OCI-LY1 (cell line): ENCODE results near the gene MC1R.
A peak's percentile ranks its signal among the peaks of the same experiment; 100 is the strongest.

ENCODE experiments used
- H2AFZ ChIP-seq: fragments of 200-600 bp; sonication (generic), shearing (Covaris generic); 2 replicates; pipeline ENCODE4 v1.6.0; 2014; ENCODE audit warnings: antibody characterized with exemption, mild to moderate bottlenecking, low read length
- H3F3A ChIP-seq: fragments of 200-600 bp; sonication (generic), shearing (Covaris generic); 2 replicates; pipeline ENCODE4 v1.6.0; 2014; ENCODE audit warnings: mild to moderate bottlenecking, antibody characterized with exemption, low read length, moderate library complexity; ENCODE audit not compliant: insufficient read depth
- H3K27ac ChIP-seq: fragments of 200-600 bp; sonication (generic); 2 replicates; pipeline ENCODE4 v1.5.1; 2014; ENCODE audit warnings: low read length, mixed run types, mild to moderate bottlenecking, low read depth; ENCODE audit not compliant: poor library complexity, severe bottlenecking
- H3K27me3 ChIP-seq: fragments of 200-600 bp; sonication (generic); 2 replicates; pipeline ENCODE4 v1.6.0; 2014; ENCODE audit warnings: antibody characterized with exemption, mild to moderate bottlenecking, low read length, moderate library complexity; ENCODE audit not compliant: insufficient read depth
- H3K36me3 ChIP-seq: fragments of 200-600 bp; sonication (generic); 2 replicates; pipeline ENCODE4 v1.6.1; 2014; ENCODE audit warnings: mild to moderate bottlenecking, antibody characterized with exemption, low read length, moderate library complexity, mixed read lengths; ENCODE audit not compliant: insufficient read depth
- H3K4me1 ChIP-seq: fragments of 200-600 bp; sonication (generic); 2 replicates; pipeline ENCODE4 v1.5.1; 2014; ENCODE audit warnings: mild to moderate bottlenecking, low read length, moderate library complexity; ENCODE audit not compliant: insufficient read depth, severe bottlenecking
- H3K4me2 ChIP-seq: fragments of 200-600 bp; sonication (generic), shearing (Covaris generic); 2 replicates; pipeline ENCODE4 v1.6.1; 2014; ENCODE audit warnings: low read length
- H3K4me3 ChIP-seq: fragments of 200-600 bp; sonication (generic); 2 replicates; pipeline ENCODE4 v1.5.1; 2014; ENCODE audit warnings: low read length, low read depth, mild to moderate bottlenecking, mixed read lengths; ENCODE audit not compliant: poor library complexity, severe bottlenecking
- H3K79me2 ChIP-seq: fragments of 200-600 bp; shearing (Covaris generic); 2 replicates; pipeline ENCODE4 v1.6.1; 2016; ENCODE audit warnings: mixed run types, low read length, mixed read lengths; ENCODE audit not compliant: insufficient read depth
- H3K9ac ChIP-seq: fragments of 200-600 bp; sonication (generic), shearing (Covaris generic); 2 replicates; pipeline ENCODE4 v1.6.1; 2014; ENCODE audit warnings: mild to moderate bottlenecking, low read length, mixed read lengths
- H3K9me2 ChIP-seq: fragments of 200-600 bp; sonication (generic), shearing (Covaris generic); 2 replicates; pipeline ENCODE4 v1.6.1; 2014; ENCODE audit warnings: low read depth, mild to moderate bottlenecking, low read length, mixed read lengths
- H3K9me3 ChIP-seq: fragments of 200-600 bp; shearing (Covaris generic); 2 replicates; pipeline ENCODE4 v1.6.1; 2014; ENCODE audit warnings: low read length, mixed read lengths
- H4K20me1 ChIP-seq: fragments of 200-600 bp; sonication (generic), shearing (Covaris generic); 2 replicates; pipeline ENCODE4 v1.6.0; 2016; ENCODE audit warnings: mild to moderate bottlenecking, low read length; ENCODE audit not compliant: insufficient read depth
- EZH2 ChIP-seq: fragments of 200-600 bp; sonication (generic), shearing (Covaris generic); IDR thresholded peaks from 2 replicates; pipeline ENCODE4 v1.8.0; 2017; ENCODE audit warnings: borderline replicate concordance, mixed run types, mild to moderate bottlenecking, antibody characterized with exemption, low read length, moderate library complexity, mixed read lengths
- TF ChIP-seq, protein P1 (sequence below): fragments of 200-600 bp; sonication (generic), shearing (Covaris generic); IDR thresholded peaks from 2 replicates; pipeline ENCODE4 v1.5.1; 2017; ENCODE audit warnings: mild to moderate bottlenecking, antibody characterized with exemption, low read length, moderate library complexity, mixed read lengths

MC1R gene

DNA sequence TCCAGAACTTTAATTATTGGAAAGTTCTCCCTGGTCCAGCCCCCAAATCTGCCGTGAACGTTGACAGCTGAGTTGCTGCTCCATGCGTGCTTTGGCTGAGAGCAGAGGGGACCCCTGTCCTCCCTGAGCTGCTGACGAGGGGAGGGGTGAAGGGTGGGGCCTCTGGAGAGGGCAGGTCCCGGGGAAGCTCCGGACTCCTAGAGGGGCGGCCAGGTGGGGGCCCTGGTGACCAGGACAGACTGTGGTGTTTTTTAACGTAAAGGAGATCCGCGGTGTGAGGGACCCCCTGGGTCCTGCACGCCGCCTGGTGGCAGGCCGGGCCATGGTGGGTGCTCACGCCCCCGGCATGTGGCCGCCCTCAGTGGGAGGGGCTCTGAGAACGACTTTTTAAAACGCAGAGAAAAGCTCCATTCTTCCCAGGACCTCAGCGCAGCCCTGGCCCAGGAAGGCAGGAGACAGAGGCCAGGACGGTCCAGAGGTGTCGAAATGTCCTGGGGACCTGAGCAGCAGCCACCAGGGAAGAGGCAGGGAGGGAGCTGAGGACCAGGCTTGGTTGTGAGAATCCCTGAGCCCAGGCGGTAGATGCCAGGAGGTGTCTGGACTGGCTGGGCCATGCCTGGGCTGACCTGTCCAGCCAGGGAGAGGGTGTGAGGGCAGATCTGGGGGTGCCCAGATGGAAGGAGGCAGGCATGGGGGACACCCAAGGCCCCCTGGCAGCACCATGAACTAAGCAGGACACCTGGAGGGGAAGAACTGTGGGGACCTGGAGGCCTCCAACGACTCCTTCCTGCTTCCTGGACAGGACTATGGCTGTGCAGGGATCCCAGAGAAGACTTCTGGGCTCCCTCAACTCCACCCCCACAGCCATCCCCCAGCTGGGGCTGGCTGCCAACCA lies at the start of gene MC1R:
MC1R (plus strand) TSS at position 410 of the 895 bp plus-strand sequence; CDS start at position 807, 397 bp downstream.
- H3K4me1 ChIP-seq = peaks cover 39% of the 10 kb centered on the region
- H3K27ac ChIP-seq = peak within 1 kb of the TSS; percentile 86
- H3K79me2 ChIP-seq = no peaks in the 10 kb centered on the region
- H2AFZ ChIP-seq = no peak within 1 kb of the TSS
- H3K9me3 ChIP-seq = no peaks in the 10 kb centered on the region
- H3K4me2 ChIP-seq = peak within 1 kb of the TSS; percentile 83
- no peaks in the 10 kb centered on the region for H3K9me2 ChIP-seq
- no peak for TF ChIP-seq EZH2
- TF ChIP-seq, protein P1, sequence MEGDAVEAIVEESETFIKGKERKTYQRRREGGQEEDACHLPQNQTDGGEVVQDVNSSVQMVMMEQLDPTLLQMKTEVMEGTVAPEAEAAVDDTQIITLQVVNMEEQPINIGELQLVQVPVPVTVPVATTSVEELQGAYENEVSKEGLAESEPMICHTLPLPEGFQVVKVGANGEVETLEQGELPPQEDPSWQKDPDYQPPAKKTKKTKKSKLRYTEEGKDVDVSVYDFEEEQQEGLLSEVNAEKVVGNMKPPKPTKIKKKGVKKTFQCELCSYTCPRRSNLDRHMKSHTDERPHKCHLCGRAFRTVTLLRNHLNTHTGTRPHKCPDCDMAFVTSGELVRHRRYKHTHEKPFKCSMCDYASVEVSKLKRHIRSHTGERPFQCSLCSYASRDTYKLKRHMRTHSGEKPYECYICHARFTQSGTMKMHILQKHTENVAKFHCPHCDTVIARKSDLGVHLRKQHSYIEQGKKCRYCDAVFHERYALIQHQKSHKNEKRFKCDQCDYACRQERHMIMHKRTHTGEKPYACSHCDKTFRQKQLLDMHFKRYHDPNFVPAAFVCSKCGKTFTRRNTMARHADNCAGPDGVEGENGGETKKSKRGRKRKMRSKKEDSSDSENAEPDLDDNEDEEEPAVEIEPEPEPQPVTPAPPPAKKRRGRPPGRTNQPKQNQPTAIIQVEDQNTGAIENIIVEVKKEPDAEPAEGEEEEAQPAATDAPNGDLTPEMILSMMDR = peak; percentile 75
- H3K4me3 ChIP-seq = peak within 1 kb of the TSS; percentile 56
- H3K9ac ChIP-seq = peak within 1 kb of the TSS; percentile 64
- no peaks in the 10 kb centered on the region for H3K27me3 ChIP-seq
- peaks cover under 1% of the 10 kb centered on the region; the same call in 1 of the 2 replicates for H3K36me3 ChIP-seq
- H4K20me1 ChIP-seq = no peaks in the 10 kb centered on the region
- no peaks in the 10 kb centered on the region for H3F3A ChIP-seq

DNA sequence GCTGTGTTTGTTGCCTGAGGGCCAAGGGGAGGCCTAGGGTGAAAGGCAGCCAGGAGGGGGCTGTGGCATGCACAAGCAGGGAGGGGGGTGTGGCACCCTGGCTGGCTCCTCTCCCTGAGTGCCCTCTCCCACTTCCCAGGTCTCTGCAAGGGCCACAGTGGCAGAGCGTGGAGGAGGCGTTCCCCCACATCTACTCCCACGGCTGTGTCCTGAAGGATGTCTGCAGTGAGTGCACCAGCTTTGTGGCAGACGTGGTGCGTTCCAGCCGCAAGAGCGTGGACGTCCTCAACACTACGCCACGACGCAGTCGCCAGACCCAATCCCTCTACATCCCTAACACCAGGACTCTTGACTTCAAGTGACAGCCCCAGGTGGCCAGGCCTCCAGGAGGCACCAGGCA lies 48.8 kb upstream of the MC1R start:
- no peaks in the 10 kb centered on the region for H3K9me2 ChIP-seq
- H3K9ac ChIP-seq = no peak overlapping the region
- H3K79me2 ChIP-seq = peaks cover 6% of the 10 kb centered on the region; the same call in 1 of the 2 replicates
- H3K4me3 ChIP-seq = no peak overlapping the region
- H3K36me3 ChIP-seq = peaks cover 7% of the 10 kb centered on the region
- no peaks in the 10 kb centered on the region for H4K20me1 ChIP-seq
- no peaks in the 10 kb centered on the region for H3F3A ChIP-seq
- H2AFZ ChIP-seq = no peak overlapping the region
- peaks cover 10% of the 10 kb centered on the region; the same call in 1 of the 2 replicates for H3K9me3 ChIP-seq
- TF ChIP-seq EZH2 = no peak
- TF ChIP-seq, protein P1 = no peak
- H3K27ac ChIP-seq = no peak overlapping the region
- H3K27me3 ChIP-seq = no peaks in the 10 kb centered on the region
- H3K4me1 ChIP-seq = peaks cover 17% of the 10 kb centered on the region
- no peak overlapping the region for H3K4me2 ChIP-seq

DNA sequence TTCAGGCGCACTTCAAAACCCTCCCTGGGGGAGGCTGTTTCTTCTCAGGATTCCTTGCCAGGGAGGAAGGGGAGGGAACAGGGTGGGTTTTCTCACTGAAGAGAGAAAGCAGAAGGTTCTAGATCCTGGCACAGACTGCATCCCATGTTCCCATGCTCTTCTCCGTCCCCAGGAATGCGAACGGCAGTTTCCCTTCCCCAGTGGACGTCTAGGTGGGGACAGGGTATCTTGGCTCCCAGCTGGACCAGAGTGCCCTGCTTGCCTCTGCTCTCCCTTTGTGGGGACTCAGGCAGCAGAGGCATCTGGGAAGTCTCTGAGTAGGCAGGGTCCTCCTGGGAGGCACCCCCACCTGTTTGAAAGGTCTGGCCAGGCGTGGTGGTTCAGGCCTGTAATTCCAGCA lies 48.2 kb upstream of the MC1R start:
- Histone ChIP-seq H3K9ac (no peak overlapping the region), H3K27ac (no peak overlapping the region), H3K9me3 (peaks cover 13% of the 10 kb centered on the region; the same call in 1 of the 2 replicates), H3K4me2 (no peak overlapping the region), H3K4me3 (no peak overlapping the region), H3K36me3 (peaks cover 12% of the 10 kb centered on the region), H3K27me3 (no peaks in the 10 kb centered on the region), H3K4me1 (peaks cover 17% of the 10 kb centered on the region), H3K9me2 (no peaks in the 10 kb centered on the region), H3F3A (no peaks in the 10 kb centered on the region), H3K79me2 (peaks cover 10% of the 10 kb centered on the region; the same call in 1 of the 2 replicates), H4K20me1 (no peaks in the 10 kb centered on the region), H2AFZ (no peak overlapping the region)
- TF ChIP-seq, protein P1 = no peak
- no peak for TF ChIP-seq EZH2
